GM13977 (cell line): Measurements from ENCODE around the gene PRPSAP2.
A peak's percentile ranks its signal among the peaks of the same experiment; 100 is the strongest.
"Not testable (repeated sequence)": the region's sequence is repeated elsewhere in the genome, so short reads cannot be mapped to it uniquely, and the experiment has no call there.

ENCODE experiments used
- DNase-seq: peaks from one replicate; pipeline ENCODE4 v3.0.0; 2012; ENCODE audit warnings: low spot score
- CTCF ChIP-seq: IDR thresholded peaks from 2 replicates; pipeline ENCODE4 v1.5.1; 2012; ENCODE audit warnings: mild to moderate bottlenecking, control low read depth; ENCODE audit not compliant: insufficient read depth; ENCODE audit errors: extremely low read depth, missing control alignments
- in situ Hi-C: fragments of 300-500 bp; cut with MboI; formaldehyde crosslinking; loops from one replicate; pipeline ENCODE4 v1.12.0; 2022; ENCODE audit warnings: low sequenced_read_pairs, low pct_unique_long_range_greater_than_20kb, mixed read lengths, inconsistent platforms; ENCODE audit not compliant: unreplicated experiment

Gene PRPSAP2

GRCh38 chr17:18950944-18951905 is 93.3 kb downstream of the PRPSAP2 start:
- in situ Hi-C loops: no loop called here
- TF ChIP-seq CTCF: no peak
- no peak for DNase-seq

- no peak for DNase-seq
- in situ Hi-C loops: no loop called here
- TF ChIP-seq CTCF: peak; percentile 31
These were observed 94.3 kb downstream of the PRPSAP2 start, which contains the start of gene SLC5A10 for GRCh38 chr17:18951941-18952842. SLC5A10 (plus strand) TSS chr17:18952165; CDS start chr17:18952206, 41 bp downstream.

GRCh38 chr17:18953231-18953728 is 95.3 kb downstream of the PRPSAP2 start:
- no peak for DNase-seq
- TF ChIP-seq CTCF: no peak
- in situ Hi-C loops: no loop called here

- TF ChIP-seq CTCF: no peak
- in situ Hi-C loops: no loop called here
- no peak for DNase-seq
These were observed 96.4 kb downstream of the PRPSAP2 start for GRCh38 chr17:18954321-18954720.

GRCh38 chr17:18955009-18955408 is 97.1 kb downstream of the PRPSAP2 start:
- in situ Hi-C loops: no loop called here
- no peak for TF ChIP-seq CTCF
- no peak for DNase-seq

GRCh38 chr17:18956021-18956420 is 98.1 kb downstream of the PRPSAP2 start:
- in situ Hi-C loops, DNase-seq: not testable (repeated sequence)
